Measurements from ENCODE around the gene ENO4. TPM values are rescaled to one million over a fixed set of nuclear protein-coding genes. Genes with fewer than 3 reads are reported as not detected.

ENO4 gene
- total RNA-seq, 1 experiment from 2014 or later = 0.12 TPM

DNA sequence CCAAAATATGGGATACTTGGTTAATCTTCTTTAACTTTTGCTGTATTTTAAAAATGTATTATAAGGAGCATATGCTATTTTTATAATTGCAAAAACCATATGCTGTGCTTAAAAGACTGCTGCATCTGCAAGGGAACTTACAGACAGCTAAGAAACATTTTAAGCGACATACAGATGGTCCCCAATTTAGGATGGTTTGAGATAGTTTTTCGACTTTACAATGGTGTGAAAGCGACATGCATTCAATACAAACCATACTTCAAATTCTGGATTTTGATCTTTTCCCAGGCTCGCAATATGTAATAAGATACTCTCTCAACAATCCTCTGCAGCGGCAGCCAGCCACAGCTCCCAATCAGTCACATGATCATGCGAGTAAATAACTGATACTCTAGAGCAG, 82.5 kb downstream of the ENO4 start:
- intact Hi-C loops (cut with micrococcal nuclease; ENCODE audit: unreplicated experiment) = no loop called here
- peaks cover 5% of the 10 kb centered on the region for H3K36me3 Mint-ChIP-seq (ENCODE audit: insufficient read depth, unreplicated experiment)
- no TSS peak for BruUV-seq (replicated peaks)
- no peak for DNase-seq
- no peaks in the 10 kb centered on the region for H3K4me1 Mint-ChIP-seq (ENCODE audit: low read depth, unreplicated experiment)
- CTCF ChIA-PET = no interaction called here
- no peak overlapping the region for H3K27ac Mint-ChIP-seq (ENCODE audit: unreplicated experiment)
- H3K4me3 Mint-ChIP-seq (ENCODE audit: low read depth, unreplicated experiment) = no peak overlapping the region
- peaks cover 3% of the 10 kb centered on the region for H3K9me3 Mint-ChIP-seq (ENCODE audit: low read depth, unreplicated experiment)
- H3K27me3 Mint-ChIP-seq (ENCODE audit: unreplicated experiment) = no peaks in the 10 kb centered on the region
- TF ChIP-seq, protein P1, sequence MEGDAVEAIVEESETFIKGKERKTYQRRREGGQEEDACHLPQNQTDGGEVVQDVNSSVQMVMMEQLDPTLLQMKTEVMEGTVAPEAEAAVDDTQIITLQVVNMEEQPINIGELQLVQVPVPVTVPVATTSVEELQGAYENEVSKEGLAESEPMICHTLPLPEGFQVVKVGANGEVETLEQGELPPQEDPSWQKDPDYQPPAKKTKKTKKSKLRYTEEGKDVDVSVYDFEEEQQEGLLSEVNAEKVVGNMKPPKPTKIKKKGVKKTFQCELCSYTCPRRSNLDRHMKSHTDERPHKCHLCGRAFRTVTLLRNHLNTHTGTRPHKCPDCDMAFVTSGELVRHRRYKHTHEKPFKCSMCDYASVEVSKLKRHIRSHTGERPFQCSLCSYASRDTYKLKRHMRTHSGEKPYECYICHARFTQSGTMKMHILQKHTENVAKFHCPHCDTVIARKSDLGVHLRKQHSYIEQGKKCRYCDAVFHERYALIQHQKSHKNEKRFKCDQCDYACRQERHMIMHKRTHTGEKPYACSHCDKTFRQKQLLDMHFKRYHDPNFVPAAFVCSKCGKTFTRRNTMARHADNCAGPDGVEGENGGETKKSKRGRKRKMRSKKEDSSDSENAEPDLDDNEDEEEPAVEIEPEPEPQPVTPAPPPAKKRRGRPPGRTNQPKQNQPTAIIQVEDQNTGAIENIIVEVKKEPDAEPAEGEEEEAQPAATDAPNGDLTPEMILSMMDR (IDR thresholded peaks at IDR 0.05; ENCODE audit: unreplicated experiment) = no peak

Other genes with a start within 250 kb of the ENO4 start
- gene PNLIPRP2, start 228.5 kb upstream of the ENO4 start, total RNA-seq (2022) = not detected in 2 replicates
- gene HSPA12A, start 106.9 kb upstream of the ENO4 start, total RNA-seq (2022) = 2.4 and 3.2 TPM in 2 replicates
- 29.9 and 32.3 TPM in 2 replicates for gene SHTN1, start 155.7 kb downstream of the ENO4 start, total RNA-seq (2022)

Measured in Calu3 (cell line).